HEK293 (cell line): ENCODE results near the gene CBX8.

Source experiments
- KLF16 ChIP-seq: fragments of 450-650 bp; formaldehyde crosslinking; IDR thresholded peaks from 2 replicates; pipeline ENCODE4 v1.5.1; 2017; ENCODE audit warnings: missing biosample characterization, missing genetic modification characterization
- KLF7 ChIP-seq: fragments of 450-650 bp; formaldehyde crosslinking; IDR thresholded peaks from 2 replicates; pipeline ENCODE4 v1.5.1; 2016; ENCODE audit warnings: missing biosample characterization, missing genetic modification characterization, borderline replicate concordance
- KLF8 ChIP-seq: fragments of 450-650 bp; formaldehyde crosslinking; IDR thresholded peaks from 2 replicates; pipeline ENCODE4 v1.5.1; 2016; ENCODE audit warnings: missing biosample characterization, missing genetic modification characterization
- RBAK ChIP-seq: fragments of 450-650 bp; formaldehyde crosslinking; IDR thresholded peaks from 2 replicates; pipeline ENCODE4 v1.5.1; 2016; ENCODE audit warnings: missing biosample characterization, missing genetic modification characterization
- TRIM28 ChIP-seq: IDR thresholded peaks from 2 replicates; pipeline ENCODE4 v1.6.1; 2011; ENCODE audit warnings: low read length, control low read depth, borderline replicate concordance
- WT1 ChIP-seq: fragments of 450-650 bp; formaldehyde crosslinking; IDR thresholded peaks from 2 replicates; pipeline ENCODE4 v1.5.1; 2016; ENCODE audit warnings: missing biosample characterization, missing genetic modification characterization
- ZEB2 ChIP-seq: fragments of 450-650 bp; formaldehyde crosslinking; IDR thresholded peaks from 2 replicates; pipeline ENCODE4 v1.5.1; 2016; ENCODE audit warnings: missing biosample characterization, missing genetic modification characterization
- ZFHX2 ChIP-seq: fragments of 450-650 bp; formaldehyde crosslinking; conservative IDR thresholded peaks from 2 replicates; pipeline ENCODE4 v1.5.1; 2016; ENCODE audit warnings: missing biosample characterization, missing genetic modification characterization
- ZNF10 ChIP-seq: fragments of 450-650 bp; formaldehyde crosslinking; IDR thresholded peaks from 2 replicates; pipeline ENCODE4 v1.5.1; 2017; ENCODE audit warnings: missing biosample characterization, missing genetic modification characterization
- ZNF114 ChIP-seq: fragments of 450-650 bp; formaldehyde crosslinking; IDR thresholded peaks from 2 replicates; pipeline ENCODE4 v1.5.0; 2017; ENCODE audit warnings: missing biosample characterization, missing genetic modification characterization
- ZNF121 ChIP-seq: fragments of 450-650 bp; formaldehyde crosslinking; IDR thresholded peaks from 2 replicates; pipeline ENCODE4 v1.5.1; 2016; ENCODE audit warnings: missing biosample characterization, missing genetic modification characterization
- ZNF132 ChIP-seq: fragments of 450-650 bp; formaldehyde crosslinking; IDR thresholded peaks from 2 replicates; pipeline ENCODE4 v1.5.1; 2017; ENCODE audit warnings: missing biosample characterization, missing genetic modification characterization, borderline replicate concordance
- ZNF133 ChIP-seq: fragments of 450-650 bp; formaldehyde crosslinking; IDR thresholded peaks from 2 replicates; pipeline ENCODE4 v1.5.1; 2016; ENCODE audit warnings: missing biosample characterization, missing genetic modification characterization
- ZNF140 ChIP-seq: fragments of 450-650 bp; formaldehyde crosslinking; IDR thresholded peaks from 2 replicates; pipeline ENCODE4 v1.5.1; 2016; ENCODE audit warnings: missing biosample characterization, missing genetic modification characterization
- ZNF157 ChIP-seq: fragments of 450-650 bp; formaldehyde crosslinking; IDR thresholded peaks from 2 replicates; pipeline ENCODE4 v1.5.1; 2016; ENCODE audit warnings: missing biosample characterization, missing genetic modification characterization
- ZNF174 ChIP-seq: fragments of 450-650 bp; formaldehyde crosslinking; IDR thresholded peaks from 2 replicates; pipeline ENCODE4 v1.5.0; 2017; ENCODE audit warnings: missing biosample characterization, mild to moderate bottlenecking, missing genetic modification characterization
- ZNF19 ChIP-seq: fragments of 450-650 bp; formaldehyde crosslinking; IDR thresholded peaks from 2 replicates; pipeline ENCODE4; 2016; ENCODE audit warnings: missing biosample characterization, missing genetic modification characterization, low read depth
- ZNF2 ChIP-seq: fragments of 450-650 bp; formaldehyde crosslinking; IDR thresholded peaks from 2 replicates; pipeline ENCODE4 v1.5.1; 2016; ENCODE audit warnings: missing biosample characterization, missing genetic modification characterization
- ZNF335 ChIP-seq: fragments of 450-650 bp; formaldehyde crosslinking; conservative IDR thresholded peaks from 2 replicates; pipeline ENCODE4 v1.5.1; 2016; ENCODE audit warnings: missing biosample characterization, missing genetic modification characterization
- ZNF350 ChIP-seq: fragments of 450-650 bp; formaldehyde crosslinking; IDR thresholded peaks from 2 replicates; pipeline ENCODE4 v1.5.0; 2017; ENCODE audit warnings: missing biosample characterization, mild to moderate bottlenecking, missing genetic modification characterization
- ZNF391 ChIP-seq: fragments of 450-650 bp; formaldehyde crosslinking; IDR thresholded peaks from 2 replicates; pipeline ENCODE4 v1.5.1; 2016; ENCODE audit warnings: low read depth, missing biosample characterization, missing genetic modification characterization, borderline replicate concordance
- ZNF473 ChIP-seq: fragments of 450-650 bp; formaldehyde crosslinking; IDR thresholded peaks from 2 replicates; pipeline ENCODE4 v1.5.1; 2017; ENCODE audit warnings: missing biosample characterization, missing genetic modification characterization
- ZNF549 ChIP-seq: fragments of 450-650 bp; IDR thresholded peaks from 2 replicates; pipeline ENCODE4 v1.5.1; 2018; ENCODE audit warnings: missing biosample characterization, missing genetic modification characterization, mild to moderate bottlenecking, inconsistent platforms, moderate library complexity
- ZNF629 ChIP-seq: fragments of 450-650 bp; formaldehyde crosslinking; IDR thresholded peaks from 2 replicates; pipeline ENCODE4 v1.5.1; 2017; ENCODE audit warnings: missing biosample characterization, missing genetic modification characterization
- ZNF664 ChIP-seq: fragments of 450-650 bp; formaldehyde crosslinking; IDR thresholded peaks from 2 replicates; pipeline ENCODE4 v1.5.1; 2016; ENCODE audit warnings: missing biosample characterization, missing genetic modification characterization
- ZNF785 ChIP-seq: fragments of 450-650 bp; formaldehyde crosslinking; IDR thresholded peaks from 2 replicates; pipeline ENCODE4 v1.5.1; 2016; ENCODE audit warnings: missing biosample characterization, missing genetic modification characterization
- ZSCAN16 ChIP-seq: fragments of 450-650 bp; formaldehyde crosslinking; IDR thresholded peaks from 2 replicates; pipeline ENCODE4 v1.5.1; 2016; ENCODE audit warnings: missing biosample characterization, missing genetic modification characterization
- ZSCAN23 ChIP-seq: fragments of 450-650 bp; formaldehyde crosslinking; IDR thresholded peaks from 2 replicates; pipeline ENCODE4 v1.5.1; 2016; ENCODE audit warnings: missing biosample characterization, missing genetic modification characterization
- TF ChIP-seq, protein P1 (sequence below): fragments of 450-650 bp; formaldehyde crosslinking; IDR thresholded peaks from 2 replicates; pipeline ENCODE4 v1.5.1; 2016; ENCODE audit warnings: missing biosample characterization, missing genetic modification characterization
- TF ChIP-seq, protein P2 (sequence below): fragments of 450-650 bp; formaldehyde crosslinking; IDR thresholded peaks from 2 replicates; pipeline ENCODE4 v1.5.1; 2016; ENCODE audit warnings: missing biosample characterization, missing genetic modification characterization
- TF ChIP-seq, protein P3 (sequence below): fragments of 450-650 bp; formaldehyde crosslinking; IDR thresholded peaks from 2 replicates; pipeline ENCODE4 v1.5.1; 2016; ENCODE audit warnings: missing biosample characterization, missing genetic modification characterization
- TF ChIP-seq, protein P4 (sequence below): fragments of 450-650 bp; formaldehyde crosslinking; IDR thresholded peaks from 2 replicates; pipeline ENCODE4 v1.5.1; 2017; ENCODE audit warnings: missing biosample characterization, missing genetic modification characterization
- TF ChIP-seq, protein P5 (sequence below): fragments of 450-650 bp; formaldehyde crosslinking; IDR thresholded peaks from 2 replicates; pipeline ENCODE4 v1.5.1; 2017; ENCODE audit warnings: missing biosample characterization, missing genetic modification characterization

The CBX8 gene

DNA sequence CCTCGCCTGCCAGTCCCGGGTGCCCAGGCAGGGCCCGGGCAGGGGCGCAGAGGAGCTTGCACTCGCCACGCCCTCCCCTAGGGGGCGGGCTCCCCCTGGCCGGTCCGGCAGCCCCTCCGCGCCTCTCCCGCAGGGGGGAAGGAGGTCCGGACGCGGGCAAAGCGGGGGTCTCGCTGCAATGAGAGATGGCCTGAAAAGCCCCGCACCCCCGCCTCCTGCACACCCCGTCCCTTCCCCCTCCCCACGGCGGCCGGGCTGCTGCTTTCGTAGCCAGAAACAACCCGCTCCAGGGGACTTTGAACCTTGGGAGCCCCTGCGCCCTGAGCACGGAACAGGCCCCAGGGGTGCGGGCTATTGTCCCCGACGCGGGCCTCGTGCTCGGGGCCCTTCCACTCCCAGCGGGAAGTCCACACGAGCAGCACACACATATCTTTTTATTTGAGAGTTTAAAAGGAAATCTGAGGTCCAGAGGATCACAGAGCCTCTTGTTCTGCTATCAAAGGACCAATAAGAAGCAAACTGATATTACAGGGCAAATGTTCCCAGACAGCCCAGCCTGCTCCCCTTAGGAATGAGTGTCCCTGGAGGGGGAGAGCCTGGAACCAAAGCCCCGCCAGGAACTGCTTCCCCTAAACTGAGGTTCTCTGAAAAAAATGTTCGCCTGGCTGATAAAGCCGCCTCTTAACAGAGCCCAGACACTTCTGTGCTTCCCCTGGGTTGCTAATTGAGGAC lies 48.2 kb upstream of the CBX8 start (continued):
- TF ChIP-seq, protein P1, sequence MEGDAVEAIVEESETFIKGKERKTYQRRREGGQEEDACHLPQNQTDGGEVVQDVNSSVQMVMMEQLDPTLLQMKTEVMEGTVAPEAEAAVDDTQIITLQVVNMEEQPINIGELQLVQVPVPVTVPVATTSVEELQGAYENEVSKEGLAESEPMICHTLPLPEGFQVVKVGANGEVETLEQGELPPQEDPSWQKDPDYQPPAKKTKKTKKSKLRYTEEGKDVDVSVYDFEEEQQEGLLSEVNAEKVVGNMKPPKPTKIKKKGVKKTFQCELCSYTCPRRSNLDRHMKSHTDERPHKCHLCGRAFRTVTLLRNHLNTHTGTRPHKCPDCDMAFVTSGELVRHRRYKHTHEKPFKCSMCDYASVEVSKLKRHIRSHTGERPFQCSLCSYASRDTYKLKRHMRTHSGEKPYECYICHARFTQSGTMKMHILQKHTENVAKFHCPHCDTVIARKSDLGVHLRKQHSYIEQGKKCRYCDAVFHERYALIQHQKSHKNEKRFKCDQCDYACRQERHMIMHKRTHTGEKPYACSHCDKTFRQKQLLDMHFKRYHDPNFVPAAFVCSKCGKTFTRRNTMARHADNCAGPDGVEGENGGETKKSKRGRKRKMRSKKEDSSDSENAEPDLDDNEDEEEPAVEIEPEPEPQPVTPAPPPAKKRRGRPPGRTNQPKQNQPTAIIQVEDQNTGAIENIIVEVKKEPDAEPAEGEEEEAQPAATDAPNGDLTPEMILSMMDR (tag by site-specific recombination), result peak; percentile 73
- TF ChIP-seq ZNF132 (tag by site-specific recombination) (no peak), KLF16 (tag by site-specific recombination) (no peak), ZEB2 (tag by site-specific recombination) (0 out of 2 replicates have a peak, but pooled peaks have one; percentile 24), ZNF174 (tag by site-specific recombination) (no peak), ZNF140 (tag by site-specific recombination) (no peak), ZNF133 (tag by site-specific recombination) (no peak), ZNF391 (no peak; the same call in 1 of the 2 replicates), TRIM28 (no peak), ZNF335 (peak; percentile 54), ZNF785 (no peak), ZNF114 (no peak), ZFHX2 (tag by site-specific recombination) (no peak), ZNF19 (tag by site-specific recombination) (no peak), ZNF10 (tag by site-specific recombination) (no peak), ZNF157 (tag by site-specific recombination) (no peak), ZSCAN16 (tag by site-specific recombination) (peak; percentile 78; the same call in 1 of the 2 replicates), KLF8 (no peak; the same call in 1 of the 2 replicates), KLF7 (tag by site-specific recombination) (no peak), ZNF629 (tag by site-specific recombination) (no peak), ZNF2 (no peak), ZNF473 (no peak), RBAK (tag by site-specific recombination) (no peak), ZNF549 (tag by site-specific recombination) (no peak), ZNF664 (tag by site-specific recombination) (no peak), ZNF121 (no peak), WT1 (tag by site-specific recombination) (no peak), ZNF350 (no peak), ZSCAN23 (no peak)
- TF ChIP-seq, protein P2, sequence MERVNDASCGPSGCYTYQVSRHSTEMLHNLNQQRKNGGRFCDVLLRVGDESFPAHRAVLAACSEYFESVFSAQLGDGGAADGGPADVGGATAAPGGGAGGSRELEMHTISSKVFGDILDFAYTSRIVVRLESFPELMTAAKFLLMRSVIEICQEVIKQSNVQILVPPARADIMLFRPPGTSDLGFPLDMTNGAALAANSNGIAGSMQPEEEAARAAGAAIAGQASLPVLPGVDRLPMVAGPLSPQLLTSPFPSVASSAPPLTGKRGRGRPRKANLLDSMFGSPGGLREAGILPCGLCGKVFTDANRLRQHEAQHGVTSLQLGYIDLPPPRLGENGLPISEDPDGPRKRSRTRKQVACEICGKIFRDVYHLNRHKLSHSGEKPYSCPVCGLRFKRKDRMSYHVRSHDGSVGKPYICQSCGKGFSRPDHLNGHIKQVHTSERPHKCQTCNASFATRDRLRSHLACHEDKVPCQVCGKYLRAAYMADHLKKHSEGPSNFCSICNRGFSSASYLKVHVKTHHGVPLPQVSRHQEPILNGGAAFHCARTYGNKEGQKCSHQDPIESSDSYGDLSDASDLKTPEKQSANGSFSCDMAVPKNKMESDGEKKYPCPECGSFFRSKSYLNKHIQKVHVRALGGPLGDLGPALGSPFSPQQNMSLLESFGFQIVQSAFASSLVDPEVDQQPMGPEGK (tag by site-specific recombination), result peak; percentile 67
- TF ChIP-seq, protein P3, sequence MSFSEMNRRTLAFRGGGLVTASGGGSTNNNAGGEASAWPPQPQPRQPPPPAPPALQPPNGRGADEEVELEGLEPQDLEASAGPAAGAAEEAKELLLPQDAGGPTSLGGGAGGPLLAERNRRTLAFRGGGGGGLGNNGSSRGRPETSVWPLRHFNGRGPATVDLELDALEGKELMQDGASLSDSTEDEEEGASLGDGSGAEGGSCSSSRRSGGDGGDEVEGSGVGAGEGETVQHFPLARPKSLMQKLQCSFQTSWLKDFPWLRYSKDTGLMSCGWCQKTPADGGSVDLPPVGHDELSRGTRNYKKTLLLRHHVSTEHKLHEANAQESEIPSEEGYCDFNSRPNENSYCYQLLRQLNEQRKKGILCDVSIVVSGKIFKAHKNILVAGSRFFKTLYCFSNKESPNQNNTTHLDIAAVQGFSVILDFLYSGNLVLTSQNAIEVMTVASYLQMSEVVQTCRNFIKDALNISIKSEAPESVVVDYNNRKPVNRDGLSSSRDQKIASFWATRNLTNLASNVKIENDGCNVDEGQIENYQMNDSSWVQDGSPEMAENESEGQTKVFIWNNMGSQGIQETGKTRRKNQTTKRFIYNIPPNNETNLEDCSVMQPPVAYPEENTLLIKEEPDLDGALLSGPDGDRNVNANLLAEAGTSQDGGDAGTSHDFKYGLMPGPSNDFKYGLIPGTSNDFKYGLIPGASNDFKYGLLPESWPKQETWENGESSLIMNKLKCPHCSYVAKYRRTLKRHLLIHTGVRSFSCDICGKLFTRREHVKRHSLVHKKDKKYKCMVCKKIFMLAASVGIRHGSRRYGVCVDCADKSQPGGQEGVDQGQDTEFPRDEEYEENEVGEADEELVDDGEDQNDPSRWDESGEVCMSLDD (tag by site-specific recombination), result peak; percentile 85
- TF ChIP-seq, protein P4, sequence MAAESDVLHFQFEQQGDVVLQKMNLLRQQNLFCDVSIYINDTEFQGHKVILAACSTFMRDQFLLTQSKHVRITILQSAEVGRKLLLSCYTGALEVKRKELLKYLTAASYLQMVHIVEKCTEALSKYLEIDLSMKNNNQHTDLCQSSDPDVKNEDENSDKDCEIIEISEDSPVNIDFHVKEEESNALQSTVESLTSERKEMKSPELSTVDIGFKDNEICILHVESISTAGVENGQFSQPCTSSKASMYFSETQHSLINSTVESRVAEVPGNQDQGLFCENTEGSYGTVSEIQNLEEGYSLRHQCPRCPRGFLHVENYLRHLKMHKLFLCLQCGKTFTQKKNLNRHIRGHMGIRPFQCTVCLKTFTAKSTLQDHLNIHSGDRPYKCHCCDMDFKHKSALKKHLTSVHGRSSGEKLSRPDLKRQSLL (tag by site-specific recombination), result no peak
- TF ChIP-seq, protein P5, sequence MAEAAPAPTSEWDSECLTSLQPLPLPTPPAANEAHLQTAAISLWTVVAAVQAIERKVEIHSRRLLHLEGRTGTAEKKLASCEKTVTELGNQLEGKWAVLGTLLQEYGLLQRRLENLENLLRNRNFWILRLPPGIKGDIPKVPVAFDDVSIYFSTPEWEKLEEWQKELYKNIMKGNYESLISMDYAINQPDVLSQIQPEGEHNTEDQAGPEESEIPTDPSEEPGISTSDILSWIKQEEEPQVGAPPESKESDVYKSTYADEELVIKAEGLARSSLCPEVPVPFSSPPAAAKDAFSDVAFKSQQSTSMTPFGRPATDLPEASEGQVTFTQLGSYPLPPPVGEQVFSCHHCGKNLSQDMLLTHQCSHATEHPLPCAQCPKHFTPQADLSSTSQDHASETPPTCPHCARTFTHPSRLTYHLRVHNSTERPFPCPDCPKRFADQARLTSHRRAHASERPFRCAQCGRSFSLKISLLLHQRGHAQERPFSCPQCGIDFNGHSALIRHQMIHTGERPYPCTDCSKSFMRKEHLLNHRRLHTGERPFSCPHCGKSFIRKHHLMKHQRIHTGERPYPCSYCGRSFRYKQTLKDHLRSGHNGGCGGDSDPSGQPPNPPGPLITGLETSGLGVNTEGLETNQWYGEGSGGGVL, result peak; percentile 35
